Keratinocyte (primary cell): ENCODE results near the gene PRKCE. TPM values are rescaled to one million over a fixed set of nuclear protein-coding genes. Genes with fewer than 3 reads are reported as not detected.

ENCODE experiments used
- DNase-seq: peaks from one replicate; pipeline ENCODE4 v3.0.0-alpha.2; 2011; ENCODE audit warnings: low read depth, missing footprints, low spot score
- FAIRE-seq: peaks from 2 replicates; lab custom pipeline; 2011; peaks lifted over from hg19 to GRCh38; lab: Jason Lieb, UNC
- H2AFZ ChIP-seq: 2 replicates; pipeline ENCODE4 v1.6.0; 2012; ENCODE audit warnings: low read length, control low read depth, inconsistent platforms; ENCODE audit not compliant: control insufficient read depth
- H3K27ac ChIP-seq: 2 replicates; pipeline ENCODE4 v1.5.1; 2011; ENCODE audit warnings: low read length; ENCODE audit not compliant: control insufficient read depth, insufficient read depth
- H3K27me3 ChIP-seq: 3 replicates; pipeline ENCODE4 v1.6.0; 2011; ENCODE audit warnings: low read length; ENCODE audit not compliant: control insufficient read depth, insufficient read depth; ENCODE audit errors: extremely low read depth
- H3K36me3 ChIP-seq, 2 experiments: 2 replicates in 1 of 2; 3 replicates in 1 of 2; pipeline ENCODE4 v1.5.1; 2011; ENCODE audit warnings: low read length in 2 of 2, mild to moderate bottlenecking in 1 of 2; ENCODE audit not compliant: control insufficient read depth in 2 of 2, insufficient read depth in 2 of 2; ENCODE audit errors: extremely low read depth in 1 of 2
- H3K4me1 ChIP-seq: 3 replicates; pipeline ENCODE4 v1.5.1; 2011; ENCODE audit warnings: low read length; ENCODE audit not compliant: control insufficient read depth, insufficient read depth; ENCODE audit errors: extremely low read depth
- H3K4me2 ChIP-seq: 3 replicates; pipeline ENCODE4 v1.6.0; 2011; ENCODE audit warnings: low read depth, low read length; ENCODE audit not compliant: control insufficient read depth, insufficient read depth; ENCODE audit errors: extremely low read depth
- H3K4me3 ChIP-seq, 3 experiments: fragments of 200-600 bp in 1 of 3; sonication (generic) in 1 of 3; 2 replicates in 2 of 3; 3 replicates in 1 of 3; pipeline ENCODE4 v1.5.1; 2011 to 2016; ENCODE audit warnings: low read length in 3 of 3, mild to moderate bottlenecking in 3 of 3, control low read depth in 2 of 3, inconsistent platforms in 1 of 3, low read depth in 1 of 3, mixed read lengths in 1 of 3, mixed run types in 1 of 3, moderate library complexity in 1 of 3; ENCODE audit not compliant: control insufficient read depth in 2 of 3, insufficient read depth in 2 of 3; ENCODE audit errors: extremely low read depth in 1 of 3
- H3K79me2 ChIP-seq: 2 replicates; pipeline ENCODE4 v1.6.0; 2012; ENCODE audit warnings: low read length; ENCODE audit not compliant: control insufficient read depth, insufficient read depth
- H3K9ac ChIP-seq: 3 replicates; pipeline ENCODE4 v1.6.0; 2011; ENCODE audit warnings: low read length; ENCODE audit not compliant: control insufficient read depth, insufficient read depth; ENCODE audit errors: extremely low read depth
- H3K9me1 ChIP-seq: 3 replicates; pipeline ENCODE4 v1.6.0; 2011; ENCODE audit warnings: low read length; ENCODE audit not compliant: control insufficient read depth, insufficient read depth; ENCODE audit errors: extremely low read depth
- H3K9me3 ChIP-seq: 2 replicates; pipeline ENCODE4 v1.5.1; 2012; ENCODE audit warnings: low read depth, low read length; ENCODE audit not compliant: control insufficient read depth
- H4K20me1 ChIP-seq: 3 replicates; pipeline ENCODE4 v1.6.0; 2011; ENCODE audit warnings: low read length; ENCODE audit not compliant: control insufficient read depth, insufficient read depth; ENCODE audit errors: extremely low read depth
- EZH2 ChIP-seq: IDR thresholded peaks from one replicate; pipeline ENCODE4 v1.6.1; 2012; ENCODE audit warnings: inconsistent platforms, mild to moderate bottlenecking, low read length, moderate library complexity
- dilution Hi-C: fragments of 300-500 bp; cut with MboI; formaldehyde crosslinking; loops from one replicate; pipeline ENCODE4 v1.7.0; 2020; ENCODE audit warnings: low sequenced_read_pairs; ENCODE audit not compliant: extremely low pct_ligation_motif_present
- polyA plus RNA-seq, 5 experiments: library from polyadenylated mRNA; depleted of rRNA in 3 of 5; stranded (reverse) in 3 of 5; stranded (forward) in 1 of 5; unstranded in 1 of 5; fragments of >200 nt; gene quantifications; 1 replicate in 1 of 5; 2 replicates in 3 of 5; 3 replicates in 1 of 5; pipeline versions ENCODE4 v1.2.1 to v1.2.3, GENCODE V29; 2011 to 2012; ENCODE audit warnings: missing spikeins in 2 of 5, low read depth in 1 of 5, low replicate concordance in 1 of 5
- TF ChIP-seq, protein P1 (sequence below), 3 experiments: IDR thresholded peaks in 1 of 3; conservative IDR thresholded peaks in 1 of 3; optimal IDR thresholded peaks in 1 of 3; 2 replicates in 2 of 3; 3 replicates in 1 of 3; pipeline versions ENCODE3 to v1.5.1; 2011; ENCODE audit warnings: low read length in 3 of 3, mild to moderate bottlenecking in 3 of 3, moderate library complexity in 2 of 3, control low read depth in 1 of 3, inconsistent platforms in 1 of 3; ENCODE audit not compliant: insufficient read depth in 2 of 3; ENCODE audit errors: extremely low read depth in 1 of 3

PRKCE gene
- polyA plus RNA-seq, 1 donor (not counting 4 experiments of a cell fraction or from before 2014, with no cell fraction given) = 2.0 TPM

DNA sequence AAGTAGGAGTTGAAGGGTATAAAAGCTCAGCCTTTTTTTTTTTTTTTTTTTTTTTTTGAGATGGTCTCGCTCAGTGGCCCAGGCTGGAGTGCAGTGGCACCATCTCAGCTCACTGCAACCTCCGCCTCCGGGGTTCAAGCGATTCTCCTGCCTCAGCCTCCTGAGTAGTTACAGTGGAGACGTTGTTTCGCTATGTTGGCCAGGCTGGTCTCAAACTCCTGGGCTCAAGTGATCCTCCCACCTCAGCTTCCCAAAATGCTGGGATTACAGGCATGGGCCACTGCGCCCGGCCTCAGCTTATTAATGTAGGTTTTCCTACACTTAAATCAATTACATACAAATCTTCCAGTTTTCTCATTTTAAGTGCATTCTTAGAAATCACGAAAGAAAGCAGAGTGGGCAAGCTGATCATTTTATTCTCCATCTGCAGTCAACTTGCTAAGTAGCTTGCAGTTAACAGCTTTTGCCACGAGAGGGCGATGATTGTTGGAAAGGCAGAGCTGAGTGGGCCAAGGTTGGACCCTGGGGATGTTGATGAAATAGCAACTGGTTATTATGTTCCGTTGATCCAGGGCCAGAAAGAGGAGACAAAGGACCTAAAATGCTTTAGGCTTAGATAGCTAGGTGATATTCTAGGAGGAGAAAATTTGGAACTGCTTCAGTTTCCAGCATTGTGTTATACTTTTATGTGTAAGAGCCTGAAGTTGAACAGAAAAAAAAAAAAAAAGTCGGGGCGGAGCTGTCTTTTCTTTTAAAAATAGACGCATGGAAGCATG lies 411.4 kb downstream of the PRKCE start:
- Histone ChIP-seq H4K20me1 (no peaks in the 10 kb centered on the region), H3K27me3 (no peaks in the 10 kb centered on the region), H3K9me3 (no peaks in the 10 kb centered on the region), H3K9ac (no peak overlapping the region), H3K27ac (no peak overlapping the region), H2AFZ (no peak overlapping the region), H3K9me1 (no peaks in the 10 kb centered on the region), H3K79me2 (no peaks in the 10 kb centered on the region), H3K36me3 (no peaks in the 10 kb centered on the region), H3K4me1 (no peaks in the 10 kb centered on the region), H3K4me3 (no peak overlapping the region), H3K4me2 (no peak overlapping the region)
- dilution Hi-C loops = no loop called here
- no peak for TF ChIP-seq EZH2
- TF ChIP-seq, protein P1, sequence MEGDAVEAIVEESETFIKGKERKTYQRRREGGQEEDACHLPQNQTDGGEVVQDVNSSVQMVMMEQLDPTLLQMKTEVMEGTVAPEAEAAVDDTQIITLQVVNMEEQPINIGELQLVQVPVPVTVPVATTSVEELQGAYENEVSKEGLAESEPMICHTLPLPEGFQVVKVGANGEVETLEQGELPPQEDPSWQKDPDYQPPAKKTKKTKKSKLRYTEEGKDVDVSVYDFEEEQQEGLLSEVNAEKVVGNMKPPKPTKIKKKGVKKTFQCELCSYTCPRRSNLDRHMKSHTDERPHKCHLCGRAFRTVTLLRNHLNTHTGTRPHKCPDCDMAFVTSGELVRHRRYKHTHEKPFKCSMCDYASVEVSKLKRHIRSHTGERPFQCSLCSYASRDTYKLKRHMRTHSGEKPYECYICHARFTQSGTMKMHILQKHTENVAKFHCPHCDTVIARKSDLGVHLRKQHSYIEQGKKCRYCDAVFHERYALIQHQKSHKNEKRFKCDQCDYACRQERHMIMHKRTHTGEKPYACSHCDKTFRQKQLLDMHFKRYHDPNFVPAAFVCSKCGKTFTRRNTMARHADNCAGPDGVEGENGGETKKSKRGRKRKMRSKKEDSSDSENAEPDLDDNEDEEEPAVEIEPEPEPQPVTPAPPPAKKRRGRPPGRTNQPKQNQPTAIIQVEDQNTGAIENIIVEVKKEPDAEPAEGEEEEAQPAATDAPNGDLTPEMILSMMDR (optimal IDR thresholded peaks at IDR 0.05 in 1 of 3, IDR thresholded peaks at IDR 0.05 in 1 of 3, conservative IDR thresholded peaks at IDR 0.05 in 1 of 3; ENCODE audit: extremely low read depth in 1 of 3, insufficient read depth in 2 of 3, low read length in 3 of 3) = peak; percentile 71 to 94 (median 89)
- DNase-seq (peak; percentile 46), FAIRE-seq (peak; percentile 57)

DNA sequence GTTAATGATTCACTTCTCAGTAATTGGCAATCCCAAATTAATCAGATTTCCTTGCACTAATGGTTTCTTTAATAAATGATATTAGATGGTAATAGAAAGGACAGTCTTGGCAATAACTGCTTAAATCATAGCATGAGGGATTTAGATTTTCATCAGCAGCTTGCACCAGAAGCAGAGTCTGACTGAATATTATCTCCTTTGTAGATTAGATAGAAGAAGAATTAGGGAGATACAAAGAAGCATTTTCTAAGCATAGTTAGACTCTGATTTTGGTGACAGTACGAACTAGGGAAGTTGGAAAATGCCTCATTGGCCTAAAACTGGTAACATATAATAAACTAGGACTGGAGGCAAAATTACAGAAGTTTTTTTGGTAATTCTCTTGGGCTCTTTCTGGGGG lies 412.9 kb downstream of the PRKCE start:
- Histone ChIP-seq H3K79me2 (no peaks in the 10 kb centered on the region), H3K9me1 (no peaks in the 10 kb centered on the region), H3K27ac (no peak overlapping the region), H3K36me3 (no peaks in the 10 kb centered on the region), H3K9ac (no peak overlapping the region), H4K20me1 (no peaks in the 10 kb centered on the region), H3K4me1 (no peaks in the 10 kb centered on the region), H3K4me3 (no peak overlapping the region), H3K9me3 (no peaks in the 10 kb centered on the region), H3K4me2 (no peak overlapping the region), H2AFZ (no peak overlapping the region), H3K27me3 (no peaks in the 10 kb centered on the region)
- DNase-seq (no peak), FAIRE-seq (no peak)
- dilution Hi-C loops = no loop called here
- no peak for TF ChIP-seq EZH2
- TF ChIP-seq, protein P1 (optimal IDR thresholded peaks at IDR 0.05 in 1 of 3, IDR thresholded peaks at IDR 0.05 in 1 of 3, conservative IDR thresholded peaks at IDR 0.05 in 1 of 3; ENCODE audit: extremely low read depth in 1 of 3, insufficient read depth in 2 of 3, low read length in 3 of 3) = no peak
